PFSK-1 (cell line): Measurements from ENCODE around the gene BACE2.

ENCODE experiments used
- FOXP2 ChIP-seq: optimal IDR thresholded peaks from 2 replicates; pipeline ENCODE3; 2011; ENCODE audit warnings: borderline replicate concordance, control low read depth, inconsistent platforms; ENCODE audit not compliant: insufficient read depth; ENCODE audit errors: extremely low read length, extremely low read depth
- POLR2AphosphoS5 ChIP-seq: IDR thresholded peaks from 2 replicates; pipeline ENCODE4 v1.6.1; 2012; ENCODE audit warnings: low read depth, mild to moderate bottlenecking, control low read depth, low read length, moderate library complexity
- SIN3A ChIP-seq: IDR thresholded peaks from 2 replicates; pipeline ENCODE4 v1.6.1; 2012; ENCODE audit warnings: mild to moderate bottlenecking, low read length, moderate library complexity, borderline replicate concordance; ENCODE audit not compliant: insufficient read depth
- TAF1 ChIP-seq: IDR thresholded peaks from 2 replicates; pipeline ENCODE4 v1.6.1; 2012; ENCODE audit warnings: low read length, control low read depth, borderline replicate concordance; ENCODE audit not compliant: insufficient read depth
- TF ChIP-seq, protein P1 (sequence below), 2 experiments: IDR thresholded peaks; 2 replicates each; pipeline versions ENCODE4 v1.6.1 to v1.8.0; 2011 to 2012; ENCODE audit warnings: low read depth in 2 of 2, low read length in 2 of 2, control low read depth in 1 of 2, inconsistent platforms in 1 of 2, mild to moderate bottlenecking in 1 of 2, moderate library complexity in 1 of 2; ENCODE audit not compliant: insufficient read depth in 1 of 2

DNA sequence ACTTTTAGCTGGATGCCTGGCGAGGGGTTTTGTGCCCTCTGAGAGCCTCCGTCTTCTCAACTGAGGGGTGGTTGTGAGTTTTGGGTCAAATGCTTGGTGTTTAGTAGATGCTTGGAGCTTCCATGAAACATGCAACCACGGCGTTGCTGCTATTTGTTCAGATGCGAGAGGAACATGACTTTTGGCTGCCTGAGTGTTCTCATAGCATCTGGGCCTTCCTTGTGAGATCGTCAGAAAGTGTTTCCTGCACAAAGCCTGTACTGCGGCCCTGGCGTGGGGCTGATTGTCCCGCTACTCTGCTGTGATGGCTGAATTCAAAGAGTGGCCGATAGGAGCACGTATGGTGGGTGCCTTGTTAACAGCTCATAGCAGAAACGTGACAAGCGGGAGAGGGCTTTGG is 78.8 kb downstream of the BACE2 start:
- TF ChIP-seq POLR2AphosphoS5 (no peak), SIN3A (no peak), TAF1 (no peak), FOXP2 (no peak)
- TF ChIP-seq, protein P1, sequence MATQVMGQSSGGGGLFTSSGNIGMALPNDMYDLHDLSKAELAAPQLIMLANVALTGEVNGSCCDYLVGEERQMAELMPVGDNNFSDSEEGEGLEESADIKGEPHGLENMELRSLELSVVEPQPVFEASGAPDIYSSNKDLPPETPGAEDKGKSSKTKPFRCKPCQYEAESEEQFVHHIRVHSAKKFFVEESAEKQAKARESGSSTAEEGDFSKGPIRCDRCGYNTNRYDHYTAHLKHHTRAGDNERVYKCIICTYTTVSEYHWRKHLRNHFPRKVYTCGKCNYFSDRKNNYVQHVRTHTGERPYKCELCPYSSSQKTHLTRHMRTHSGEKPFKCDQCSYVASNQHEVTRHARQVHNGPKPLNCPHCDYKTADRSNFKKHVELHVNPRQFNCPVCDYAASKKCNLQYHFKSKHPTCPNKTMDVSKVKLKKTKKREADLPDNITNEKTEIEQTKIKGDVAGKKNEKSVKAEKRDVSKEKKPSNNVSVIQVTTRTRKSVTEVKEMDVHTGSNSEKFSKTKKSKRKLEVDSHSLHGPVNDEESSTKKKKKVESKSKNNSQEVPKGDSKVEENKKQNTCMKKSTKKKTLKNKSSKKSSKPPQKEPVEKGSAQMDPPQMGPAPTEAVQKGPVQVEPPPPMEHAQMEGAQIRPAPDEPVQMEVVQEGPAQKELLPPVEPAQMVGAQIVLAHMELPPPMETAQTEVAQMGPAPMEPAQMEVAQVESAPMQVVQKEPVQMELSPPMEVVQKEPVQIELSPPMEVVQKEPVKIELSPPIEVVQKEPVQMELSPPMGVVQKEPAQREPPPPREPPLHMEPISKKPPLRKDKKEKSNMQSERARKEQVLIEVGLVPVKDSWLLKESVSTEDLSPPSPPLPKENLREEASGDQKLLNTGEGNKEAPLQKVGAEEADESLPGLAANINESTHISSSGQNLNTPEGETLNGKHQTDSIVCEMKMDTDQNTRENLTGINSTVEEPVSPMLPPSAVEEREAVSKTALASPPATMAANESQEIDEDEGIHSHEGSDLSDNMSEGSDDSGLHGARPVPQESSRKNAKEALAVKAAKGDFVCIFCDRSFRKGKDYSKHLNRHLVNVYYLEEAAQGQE (IDR thresholded peaks at IDR 0.05; ENCODE audit: insufficient read depth in 1 of 2, low read depth in 2 of 2, low read length in 2 of 2): no peak
